ENCODE results near the gene STIMATE. TPM values are rescaled to one million over a fixed set of nuclear protein-coding genes. Genes with fewer than 3 reads are reported as not detected.

The STIMATE gene
- total and polyA plus RNA-seq, 8 donors: 4.9 to 121 (median 14.0) TPM

DNA sequence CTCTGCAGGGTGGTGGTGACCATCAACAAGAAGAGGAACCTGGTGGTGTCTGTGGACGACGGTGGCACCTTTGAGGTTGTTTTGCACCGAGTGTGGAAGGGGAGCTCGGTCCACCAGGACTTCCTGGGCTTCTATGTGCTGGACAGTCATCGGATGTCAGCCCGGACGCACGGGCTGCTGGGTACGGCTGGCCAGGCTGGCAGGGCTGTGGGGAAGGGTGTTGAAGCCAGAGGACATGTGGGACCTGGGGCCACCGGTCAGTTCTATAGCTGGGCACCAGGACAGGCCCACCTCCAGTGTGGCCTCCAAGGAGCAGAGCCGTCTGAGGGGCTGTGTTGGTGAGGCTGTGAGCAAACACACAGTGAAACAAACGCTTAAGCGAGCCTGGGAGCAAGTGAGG, 106.6 kb downstream of the STIMATE start:
- H3K4me3 ChIP-seq: no peak overlapping the region
- no peaks in the 10 kb centered on the region for H3K9me3 ChIP-seq
- no peak overlapping the region for H3K27ac ChIP-seq
- H3K4me1 ChIP-seq: peaks cover 0 to 14% (median 0%) of the 10 kb centered on the region in 4 donors
- TF ChIP-seq POLR2A (IDR thresholded peaks at IDR 0.05) (no peak), POLR2AphosphoS5 (IDR thresholded peaks at IDR 0.05) (no peak), EP300 (IDR thresholded peaks at IDR 0.05) (no peak)
- TF ChIP-seq, protein P1, sequence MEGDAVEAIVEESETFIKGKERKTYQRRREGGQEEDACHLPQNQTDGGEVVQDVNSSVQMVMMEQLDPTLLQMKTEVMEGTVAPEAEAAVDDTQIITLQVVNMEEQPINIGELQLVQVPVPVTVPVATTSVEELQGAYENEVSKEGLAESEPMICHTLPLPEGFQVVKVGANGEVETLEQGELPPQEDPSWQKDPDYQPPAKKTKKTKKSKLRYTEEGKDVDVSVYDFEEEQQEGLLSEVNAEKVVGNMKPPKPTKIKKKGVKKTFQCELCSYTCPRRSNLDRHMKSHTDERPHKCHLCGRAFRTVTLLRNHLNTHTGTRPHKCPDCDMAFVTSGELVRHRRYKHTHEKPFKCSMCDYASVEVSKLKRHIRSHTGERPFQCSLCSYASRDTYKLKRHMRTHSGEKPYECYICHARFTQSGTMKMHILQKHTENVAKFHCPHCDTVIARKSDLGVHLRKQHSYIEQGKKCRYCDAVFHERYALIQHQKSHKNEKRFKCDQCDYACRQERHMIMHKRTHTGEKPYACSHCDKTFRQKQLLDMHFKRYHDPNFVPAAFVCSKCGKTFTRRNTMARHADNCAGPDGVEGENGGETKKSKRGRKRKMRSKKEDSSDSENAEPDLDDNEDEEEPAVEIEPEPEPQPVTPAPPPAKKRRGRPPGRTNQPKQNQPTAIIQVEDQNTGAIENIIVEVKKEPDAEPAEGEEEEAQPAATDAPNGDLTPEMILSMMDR (IDR thresholded peaks at IDR 0.05): no peak
- intact Hi-C loops (cut with DNase I; ENCODE audit: low total_unique reads): no loop called here
- H3K27me3 ChIP-seq: no peaks in the 10 kb centered on the region
- H3K36me3 ChIP-seq: no peaks in the 10 kb centered on the region
- no peak for DNase-seq
- WGBS, 5 donors: 80 to 89% (median 85%) methylated on average over 13 of the region's 13 CpGs

DNA sequence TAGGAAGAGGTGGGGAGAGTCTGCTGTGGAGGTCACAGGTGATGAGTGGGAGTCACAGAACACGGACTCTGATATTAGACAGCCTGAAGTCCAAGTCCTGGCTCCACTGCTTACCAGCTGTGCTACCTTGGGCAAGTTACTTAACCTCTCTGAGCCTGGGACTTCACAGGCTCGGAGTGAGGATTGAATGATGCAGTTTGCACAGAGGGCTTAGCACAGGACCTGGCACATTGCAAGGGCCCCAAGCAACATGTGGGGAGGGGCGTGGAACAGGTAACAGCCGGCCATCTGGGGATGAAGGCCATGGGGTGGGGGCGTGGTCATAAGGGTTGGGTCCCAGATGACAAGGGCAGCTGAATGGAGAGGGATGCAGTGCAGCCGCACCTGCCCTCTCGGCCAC, 107.0 kb downstream of the STIMATE start:
- H3K9me3 ChIP-seq: no peaks in the 10 kb centered on the region
- H3K4me3 ChIP-seq: no peak overlapping the region
- intact Hi-C loops (cut with DNase I; ENCODE audit: low total_unique reads): no loop called here
- peaks cover 0 to 11% (median 0%) of the 10 kb centered on the region in 4 donors for H3K4me1 ChIP-seq
- H3K36me3 ChIP-seq: no peaks in the 10 kb centered on the region
- H3K27me3 ChIP-seq: no peaks in the 10 kb centered on the region
- DNase-seq: no peak
- no peak for TF ChIP-seq EP300 (IDR thresholded peaks at IDR 0.05)
- TF ChIP-seq, protein P1 (IDR thresholded peaks at IDR 0.05): no peak
- TF ChIP-seq POLR2AphosphoS5 (IDR thresholded peaks at IDR 0.05): no peak
- TF ChIP-seq POLR2A (IDR thresholded peaks at IDR 0.05): no peak
- WGBS, 5 donors: 73 to 86% (median 82%) methylated on average over 6 to 7 of the region's 7 CpGs
- no peak overlapping the region for H3K27ac ChIP-seq

DNA sequence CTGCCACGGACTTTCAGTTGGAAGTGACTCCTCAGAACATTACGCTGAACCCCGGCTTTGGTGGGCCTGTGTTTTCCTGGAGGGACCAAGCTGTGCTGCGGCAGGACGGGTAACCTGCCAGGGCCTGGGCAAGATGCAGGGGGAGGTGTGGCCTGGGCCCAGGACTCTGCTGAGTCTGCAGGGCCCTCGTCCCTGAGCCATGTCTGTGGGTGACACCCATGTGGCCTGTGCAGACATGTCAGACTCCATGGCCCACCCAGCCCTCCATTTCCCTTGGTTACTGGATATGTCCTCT, 107.7 kb downstream of the STIMATE start:
- Histone ChIP-seq H3K4me1 (peaks cover 0 to 5% (median 0%) of the 10 kb centered on the region in 4 donors), H3K4me3 (no peak overlapping the region), H3K9me3 (no peaks in the 10 kb centered on the region), H3K27me3 (no peaks in the 10 kb centered on the region), H3K36me3 (no peaks in the 10 kb centered on the region), H3K27ac (no peak overlapping the region)
- intact Hi-C loops (cut with DNase I; ENCODE audit: low total_unique reads): no loop called here
- no peak for DNase-seq
- 78 to 95% (median 90%) methylated on average over 4 to 6 of the region's 6 CpGs for WGBS, 5 donors
- no peak for TF ChIP-seq POLR2A (IDR thresholded peaks at IDR 0.05)
- TF ChIP-seq EP300 (IDR thresholded peaks at IDR 0.05): no peak
- no peak for TF ChIP-seq POLR2AphosphoS5 (IDR thresholded peaks at IDR 0.05)
- TF ChIP-seq, protein P1 (IDR thresholded peaks at IDR 0.05): no peak

DNA sequence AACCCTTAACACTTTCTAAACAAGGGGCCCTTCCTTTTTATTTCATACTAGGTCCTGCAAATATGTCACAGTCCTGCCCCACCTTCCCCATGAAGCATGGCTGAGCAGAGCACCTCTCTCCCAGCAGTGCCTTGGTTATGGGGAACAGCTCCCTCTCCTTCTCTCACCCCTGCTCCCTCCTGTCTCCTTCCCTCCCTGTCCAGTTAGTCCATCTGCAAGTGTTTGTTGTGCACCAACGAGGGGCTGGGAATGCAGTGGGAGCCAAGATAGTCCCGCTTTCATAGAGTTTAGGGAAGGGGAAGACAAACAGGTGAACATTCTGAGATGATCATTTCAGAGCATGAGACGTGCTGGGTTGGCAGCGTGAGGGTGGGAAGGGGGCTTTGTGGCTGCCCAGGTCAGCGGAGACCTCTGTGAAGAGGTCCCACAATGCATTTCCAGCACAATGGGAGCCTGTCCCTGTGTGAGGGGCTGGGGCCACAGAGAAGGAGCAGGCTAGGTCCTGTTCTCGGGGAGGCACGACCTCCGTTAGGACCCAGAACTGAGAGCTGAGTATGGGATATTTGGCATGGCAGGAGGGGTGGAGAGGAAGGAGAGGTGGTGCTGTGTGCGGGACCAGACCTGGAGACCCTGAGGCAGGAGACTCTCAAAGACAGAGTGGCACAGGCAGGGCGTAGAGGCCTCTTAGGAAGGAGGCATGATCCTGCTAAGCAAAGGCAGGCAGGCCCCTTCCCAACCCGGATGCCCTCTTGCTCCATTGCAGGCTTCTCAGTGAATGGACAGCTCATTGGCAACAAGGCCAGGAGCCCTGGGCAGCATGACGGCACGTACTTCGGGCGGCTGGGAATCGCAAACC, 108.2 kb downstream of the STIMATE start:
- WGBS, 5 donors: 82 to 85% (median 83%) methylated on average over 12 to 16 of the region's 16 CpGs
- no peak for DNase-seq
- Histone ChIP-seq H3K4me3 (no peak overlapping the region), H3K27ac (no peak overlapping the region), H3K4me1 (no peaks in the 10 kb centered on the region), H3K27me3 (no peaks in the 10 kb centered on the region), H3K36me3 (no peaks in the 10 kb centered on the region), H3K9me3 (no peaks in the 10 kb centered on the region)
- intact Hi-C loops (cut with DNase I; ENCODE audit: low total_unique reads): no loop called here
- no peak for TF ChIP-seq EP300 (IDR thresholded peaks at IDR 0.05)
- TF ChIP-seq, protein P1 (IDR thresholded peaks at IDR 0.05): no peak
- no peak for TF ChIP-seq POLR2AphosphoS5 (IDR thresholded peaks at IDR 0.05)
- TF ChIP-seq POLR2A (IDR thresholded peaks at IDR 0.05): no peak

Data from stomach (tissue), 9 donors.